NCI-H2196 treated with DMSO at 0.1 percent for 48 hours (cell line): ENCODE results near the gene CD180.

Source experiments
- DNase-seq: peaks from one replicate; lab custom pipeline; 2025; ENCODE audit not compliant: unreplicated experiment; lab: John Stamatoyannopoulos, UW

CD180 gene

DNA sequence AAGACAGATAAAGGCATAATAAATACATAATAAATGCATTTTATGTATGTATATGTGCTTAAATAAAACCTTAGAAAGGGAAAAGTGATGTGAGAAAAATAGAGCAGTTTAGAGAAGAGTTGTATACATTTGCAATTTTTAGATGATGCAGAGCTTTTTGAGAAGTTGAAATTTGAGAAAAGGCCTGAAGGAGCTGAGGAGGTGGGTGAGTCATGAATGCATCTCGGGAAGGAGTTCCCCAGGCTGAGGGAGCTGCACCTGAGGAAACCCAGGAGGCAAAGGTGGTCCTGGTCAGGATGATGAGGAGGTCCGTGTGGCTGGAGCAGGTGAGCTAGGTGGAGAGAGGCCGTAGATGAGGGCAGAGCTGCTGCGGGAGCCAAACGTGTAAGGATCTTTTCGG, 17.4 kb upstream of the CD180 start:
- no peak for DNase-seq

GRCh38 chr5:67211926-67212325, 15.3 kb upstream of the CD180 start:
- no peak for DNase-seq

DNA sequence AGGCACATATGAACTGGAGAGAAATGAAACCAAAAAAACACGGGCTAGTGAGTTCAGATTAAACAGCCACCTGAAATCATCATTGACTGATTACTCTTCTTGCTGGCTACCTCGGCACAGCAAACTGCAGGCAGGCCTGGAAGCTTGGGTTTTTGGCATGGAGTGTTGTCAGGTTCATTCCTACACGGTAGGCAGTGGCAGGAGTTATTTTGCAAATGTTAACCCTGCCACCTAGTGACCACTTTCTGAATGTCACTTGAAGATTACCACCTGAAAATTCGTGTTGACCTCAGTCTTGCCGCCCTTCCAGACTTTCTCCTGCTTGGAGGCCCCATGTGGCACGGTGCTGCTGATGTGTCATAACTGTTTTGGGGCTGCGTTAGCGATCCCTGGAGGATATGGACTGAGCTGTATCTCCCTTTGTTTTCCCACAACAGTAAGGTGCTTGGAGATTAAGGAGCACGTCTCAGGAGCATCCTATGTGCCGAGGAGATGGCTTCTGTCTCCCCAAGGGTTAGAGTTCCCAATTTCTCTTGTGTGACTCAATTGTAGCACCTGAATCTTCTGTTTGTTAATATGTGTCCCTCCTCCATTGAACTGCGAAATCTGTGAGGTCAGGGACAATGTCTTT, 12.7 kb upstream of the CD180 start:
- peak; percentile 5 for DNase-seq

- DNase-seq = no peak
Measured at GRCh38 chr5:67208403-67208802, 11.8 kb upstream of the CD180 start.

DNA sequence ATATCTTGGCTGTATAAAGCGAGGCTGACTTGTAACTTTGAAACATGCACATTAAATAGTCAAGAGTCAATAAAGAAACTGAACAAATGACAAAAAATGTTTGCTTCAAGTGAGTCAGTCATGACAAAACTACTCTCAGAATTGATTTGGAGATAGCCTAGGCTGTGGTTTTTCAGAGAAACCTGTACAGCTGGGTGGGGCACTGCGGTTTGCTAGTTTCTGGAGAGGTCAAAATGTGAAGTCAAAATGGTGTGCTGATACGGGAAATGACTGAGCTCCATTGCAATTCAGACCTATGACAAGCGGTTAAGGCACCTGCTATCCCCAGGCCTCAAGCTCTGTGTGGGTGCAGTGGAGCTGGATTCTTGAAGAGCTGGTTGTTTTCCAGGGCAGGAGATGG, 10.3 kb upstream of the CD180 start:
- DNase-seq = no peak

- no peak for DNase-seq
Measured at GRCh38 chr5:67206461-67206860, 9.9 kb upstream of the CD180 start.

DNA sequence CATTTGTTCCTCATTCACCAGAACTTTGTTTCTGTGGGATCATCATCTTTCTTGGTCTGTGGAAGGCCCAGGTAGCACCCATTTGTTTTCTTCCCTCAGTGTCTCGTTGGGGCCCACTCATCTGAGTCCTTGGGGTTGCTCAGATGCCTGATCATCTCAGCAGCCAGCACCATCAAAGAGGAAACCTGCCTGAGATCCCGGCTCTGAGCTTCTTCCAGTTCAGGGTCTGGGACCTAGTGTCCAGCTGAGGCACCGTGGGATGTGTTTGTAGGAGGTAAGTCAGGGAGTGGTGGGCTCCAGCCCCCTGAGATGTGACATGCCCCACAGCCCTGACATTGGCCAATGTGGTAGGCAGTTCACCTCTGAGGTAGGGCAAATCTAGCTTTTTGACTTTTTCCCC, 9.4 kb upstream of the CD180 start:
- DNase-seq = no peak

GRCh38 chr5:67204821-67205220, 8.2 kb upstream of the CD180 start:
- no peak for DNase-seq

DNA sequence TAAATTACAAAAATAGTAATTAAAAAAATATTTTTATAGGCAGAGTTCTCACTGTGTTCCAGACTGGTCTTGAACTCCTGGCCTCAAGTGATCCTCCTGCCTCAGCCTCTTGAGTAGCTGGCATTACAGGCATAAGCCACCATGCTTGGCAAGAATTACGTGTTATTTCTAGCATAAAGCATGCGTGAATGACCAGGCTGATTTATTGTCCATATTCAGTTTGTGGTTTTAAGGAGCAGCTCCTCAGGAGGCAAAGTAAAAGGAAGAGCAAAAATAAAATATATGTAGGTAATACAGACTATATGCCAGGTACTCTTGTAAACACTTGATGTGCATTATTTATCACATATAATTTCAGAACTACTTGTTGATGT, 7.1 kb upstream of the CD180 start:
- no peak for DNase-seq

- no peak for DNase-seq
Measured at GRCh38 chr5:67202828-67203227, 6.2 kb upstream of the CD180 start.

DNA sequence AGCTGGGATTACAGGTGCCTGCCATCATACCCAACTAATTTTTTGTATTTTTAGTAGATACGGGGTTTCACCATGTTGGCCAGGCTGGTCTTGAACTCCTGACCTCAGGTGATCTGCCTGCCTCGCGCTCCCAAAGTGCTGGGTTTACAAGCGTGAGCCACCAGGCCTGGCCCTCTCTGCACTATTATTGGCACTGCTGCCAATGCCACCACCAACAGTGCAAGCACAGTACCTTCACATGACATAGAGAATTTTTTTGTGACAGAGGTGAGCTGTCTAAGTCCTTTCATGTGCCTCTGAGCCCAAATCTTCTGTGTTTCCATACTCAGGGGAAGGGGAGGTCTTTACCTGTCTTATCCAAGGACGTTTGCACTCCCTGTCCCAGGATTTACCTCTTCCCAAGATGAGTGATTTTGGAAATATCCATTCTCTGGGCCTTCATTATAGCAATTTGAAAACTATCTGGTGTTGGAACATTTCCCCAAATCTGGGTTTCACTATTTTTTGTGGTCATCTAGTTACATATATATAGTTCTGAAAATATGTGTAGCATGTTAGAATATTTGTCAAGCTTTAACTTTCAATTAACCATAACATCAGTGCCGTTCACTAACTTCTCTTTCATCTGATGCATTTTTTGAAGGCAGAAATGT, 5.4 kb upstream of the CD180 start:
- DNase-seq = no peak

- DNase-seq = no peak
Measured at GRCh38 chr5:67200809-67201562, 4.4 kb upstream of the CD180 start.

DNA sequence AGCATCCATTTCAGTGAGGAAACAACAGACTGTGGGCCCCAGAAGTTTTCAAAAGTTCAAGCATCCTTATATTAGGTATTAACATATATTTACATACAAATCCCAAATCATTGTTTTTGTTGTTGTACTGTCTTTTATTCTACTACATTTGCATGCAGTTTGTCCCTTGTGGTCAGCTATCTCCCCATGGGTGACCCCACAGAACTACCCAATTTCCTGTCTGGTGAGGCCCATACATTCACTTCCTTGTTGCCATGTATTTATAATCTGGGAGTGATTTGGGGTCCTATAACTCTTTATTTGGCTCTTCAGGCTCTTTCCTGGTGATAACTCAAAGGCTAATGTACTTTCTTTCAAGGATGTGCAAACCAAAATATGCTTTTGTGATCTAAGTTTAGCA, 3.3 kb upstream of the CD180 start:
- DNase-seq = no peak

GRCh38 chr5:67198917-67199316, 2.3 kb upstream of the CD180 start:
- DNase-seq = no peak

DNA sequence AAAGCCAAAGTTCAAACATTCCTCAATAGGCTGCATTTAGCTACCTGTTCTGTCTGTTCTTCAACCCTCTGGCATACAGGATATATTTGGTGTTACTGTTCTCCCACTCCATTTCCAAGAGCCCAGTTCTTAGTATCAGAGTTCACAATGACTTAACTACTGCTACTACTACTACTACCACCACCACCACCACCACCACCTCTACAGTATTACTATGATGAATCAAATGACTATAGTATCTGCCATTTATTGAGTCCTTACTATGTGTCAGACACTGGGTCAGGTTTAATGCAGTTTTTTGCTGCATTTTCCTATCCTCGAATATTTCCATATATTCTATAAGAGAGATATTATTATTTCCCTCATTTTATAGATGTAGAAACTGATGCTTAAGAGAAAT, 937 bp upstream of the CD180 start:
- DNase-seq = no peak

DNA sequence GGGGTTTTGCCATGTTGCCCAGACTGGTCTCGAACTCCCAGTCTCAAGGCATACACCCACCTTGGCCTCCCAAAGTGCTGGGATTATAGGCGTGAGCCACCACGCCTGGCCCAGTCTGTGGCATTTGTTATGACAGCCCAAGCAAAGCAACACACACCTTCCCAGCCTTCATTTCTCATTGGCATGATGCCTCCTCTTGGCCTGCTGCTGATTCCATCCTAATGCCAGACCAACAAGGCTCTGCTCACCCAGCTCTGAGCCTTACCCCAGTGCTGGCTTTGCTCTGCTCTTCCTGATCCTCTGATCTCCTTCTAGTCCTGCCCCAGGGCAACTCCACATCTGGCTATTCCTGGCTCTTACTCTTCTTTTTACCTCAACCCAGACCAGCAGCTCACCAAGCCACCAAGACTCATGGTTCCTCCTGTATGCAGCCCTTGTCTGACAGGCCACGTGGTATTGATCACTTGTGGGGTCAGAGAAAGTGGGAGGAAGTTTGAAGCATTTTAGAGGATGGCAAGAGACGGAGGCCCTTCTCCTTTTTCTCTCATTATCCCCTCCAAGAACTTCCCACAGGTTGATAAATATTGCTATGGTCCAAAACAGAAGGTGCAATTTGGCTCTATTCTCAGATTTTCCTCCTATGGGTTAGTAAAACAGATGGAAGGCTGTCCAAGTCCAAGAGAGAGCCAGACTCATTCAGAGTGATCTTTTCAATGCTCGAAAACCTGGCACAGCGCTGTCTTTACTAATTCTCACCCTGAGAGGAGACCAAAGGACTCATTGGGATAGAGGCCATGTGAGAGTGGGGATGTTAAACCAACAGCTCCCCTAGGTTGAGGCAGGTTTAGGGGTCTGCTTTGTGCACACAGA, 958 bp downstream of the CD180 start:
- no peak for DNase-seq

DNA sequence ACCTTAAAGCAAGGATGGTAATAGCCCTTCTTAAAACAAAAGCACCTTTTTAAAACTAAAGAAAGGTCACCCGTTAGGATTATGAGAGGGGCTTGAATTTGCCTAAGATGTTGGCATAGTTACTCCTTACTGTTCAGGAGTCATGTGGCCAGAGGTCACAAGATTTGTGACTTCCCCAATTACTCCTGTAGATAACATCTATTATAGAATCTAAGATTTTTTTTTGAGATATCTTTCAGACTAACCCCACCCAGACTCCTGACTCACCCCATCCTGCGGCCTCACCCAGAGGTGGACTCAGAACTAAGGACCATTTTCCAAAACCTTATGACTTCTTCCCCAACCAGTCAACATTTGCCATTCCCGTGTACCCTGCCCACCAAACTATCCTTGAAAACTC, 2.4 kb downstream of the CD180 start:
- no peak for DNase-seq

DNA sequence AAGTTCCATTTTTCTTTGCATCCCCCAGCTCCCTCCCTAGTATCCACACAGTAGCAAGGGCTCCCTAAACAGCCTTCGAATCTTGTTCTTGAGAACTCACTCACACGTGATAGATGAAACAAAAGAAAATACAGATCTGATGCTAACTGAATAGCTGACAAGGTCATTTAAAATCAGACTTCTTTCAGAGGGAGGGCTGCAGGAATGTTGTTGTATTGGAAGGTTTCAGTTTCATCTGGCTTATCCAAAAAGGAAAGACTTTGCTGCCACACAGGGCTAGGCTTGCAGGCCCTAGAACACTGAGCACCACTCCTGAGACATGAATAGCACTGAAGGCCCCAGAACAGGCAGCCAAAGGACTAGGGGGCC, 3.2 kb downstream of the CD180 start:
- DNase-seq = no peak

DNA sequence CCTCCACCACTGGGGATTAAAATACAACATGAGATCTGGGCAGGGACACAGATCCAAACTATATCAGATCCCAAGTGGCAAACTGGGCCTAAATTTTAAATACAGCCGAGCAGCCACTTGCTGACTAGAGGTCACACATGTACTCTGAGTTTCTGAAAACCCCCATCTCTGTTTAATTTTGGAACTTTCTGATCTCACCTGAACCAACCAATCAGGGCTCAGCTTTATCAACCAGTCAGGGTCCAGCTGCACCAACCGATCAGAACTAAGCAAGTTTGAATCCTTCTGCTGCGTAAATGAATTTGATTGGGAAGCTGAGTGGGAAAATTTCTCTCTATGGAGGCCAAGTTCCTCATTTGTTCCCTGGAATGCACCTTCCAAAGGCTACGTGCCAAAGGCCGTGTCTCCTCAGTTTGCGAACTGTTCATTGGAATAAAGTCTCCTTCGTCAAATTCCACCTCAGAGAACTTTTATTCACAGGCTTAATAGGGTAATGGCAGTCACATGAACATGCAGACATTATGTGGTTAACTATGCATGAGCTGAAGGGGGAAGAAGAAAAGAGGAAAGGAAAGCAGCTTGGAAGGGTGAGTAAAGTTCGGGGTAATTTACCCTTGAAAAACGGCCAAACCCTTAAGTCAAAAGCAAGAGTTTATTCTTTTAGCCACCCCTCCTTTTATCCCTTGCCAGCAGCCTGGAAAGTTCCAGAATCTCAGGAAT, 3.7 kb downstream of the CD180 start:
- DNase-seq = no peak

DNA sequence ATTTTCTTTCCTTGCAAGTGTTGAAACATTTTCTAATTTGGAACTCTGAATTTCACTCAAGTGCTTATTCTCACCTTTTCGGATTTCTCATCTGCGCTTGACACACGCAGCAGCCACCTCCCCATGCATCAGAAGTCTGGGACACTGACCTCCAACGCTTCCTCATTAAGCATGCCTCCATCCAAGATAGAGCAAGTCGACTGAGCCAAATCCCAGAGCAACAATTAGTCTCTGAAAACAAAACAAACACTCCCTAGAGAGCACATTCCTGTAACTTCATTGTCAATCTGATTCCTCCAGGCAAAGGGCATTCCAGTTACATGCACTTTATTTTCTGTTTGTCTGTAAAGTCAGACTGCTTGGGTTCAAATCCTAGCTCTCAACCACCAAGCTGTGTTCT, 5.7 kb downstream of the CD180 start:
- no peak for DNase-seq

GRCh38 chr5:67190410-67190809, 6.2 kb downstream of the CD180 start:
- DNase-seq = no peak
